ENCODE data around the gene GNG12.
A peak's percentile ranks its signal among the peaks of the same experiment; 100 is the strongest.
"Not testable (repeated sequence)": the region's sequence is repeated elsewhere in the genome, so short reads cannot be mapped to it uniquely, and the experiment has no call there.

GNG12 gene

GRCh38 chr1:67677930-67678329 is 155.3 kb downstream of the GNG12 start:
- no peak for DNase-seq

DNA sequence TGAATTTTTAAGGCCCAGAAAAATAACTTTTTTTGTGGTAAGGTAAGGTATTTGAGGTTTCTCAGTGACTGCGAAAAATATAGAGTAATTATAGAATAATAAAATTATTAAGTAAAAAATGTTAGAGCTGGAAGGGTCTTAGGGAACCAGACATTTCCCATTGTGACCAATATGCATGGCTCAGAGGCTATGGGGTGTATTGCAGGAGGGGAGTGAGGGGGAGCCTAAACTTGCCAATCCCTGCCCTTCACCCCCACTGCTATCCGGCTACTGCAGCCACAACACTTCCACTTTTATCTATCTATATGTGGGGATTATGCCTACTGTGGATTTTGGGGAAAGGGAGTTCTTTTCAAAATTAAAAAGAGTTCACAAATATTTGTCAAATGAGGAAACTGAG is 155.9 kb downstream of the GNG12 start:
- no peak for DNase-seq

DNA sequence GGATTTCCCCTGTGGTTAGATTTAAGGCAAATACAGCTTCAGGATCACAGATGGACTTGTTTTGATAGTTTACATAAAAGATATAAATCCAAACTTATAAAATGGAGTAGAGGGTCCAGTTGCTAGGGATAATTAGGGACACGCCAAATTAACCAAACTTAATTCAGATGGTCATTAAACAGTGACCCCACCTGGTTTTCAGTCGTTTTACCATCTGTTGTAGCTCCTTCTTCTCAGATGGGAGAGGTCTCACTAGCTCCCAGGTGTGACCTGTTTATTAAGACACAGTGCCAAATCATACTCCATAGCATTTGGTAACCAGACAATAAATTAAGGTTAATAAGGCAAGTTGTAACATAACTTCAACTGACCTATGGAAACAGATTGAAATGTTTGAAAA is 156.3 kb downstream of the GNG12 start:
- DNase-seq = no peak

GRCh38 chr1:67676287-67676686 is 157.0 kb downstream of the GNG12 start:
- DNase-seq = no peak

- DNase-seq = no peak
These were observed 157.5 kb downstream of the GNG12 start for GRCh38 chr1:67675800-67676199.

GRCh38 chr1:67674260-67675011 is 158.8 kb downstream of the GNG12 start:
- DNase-seq = peak in 3 of 4 experiments; percentile 8 to 41 (median 21)

GRCh38 chr1:67673468-67674201 is 159.6 kb downstream of the GNG12 start:
- no peak for DNase-seq

GRCh38 chr1:67672260-67672803 is 160.9 kb downstream of the GNG12 start:
- no peak for DNase-seq

GRCh38 chr1:67668660-67669059 is 164.6 kb downstream of the GNG12 start:
- DNase-seq = no peak

DNA sequence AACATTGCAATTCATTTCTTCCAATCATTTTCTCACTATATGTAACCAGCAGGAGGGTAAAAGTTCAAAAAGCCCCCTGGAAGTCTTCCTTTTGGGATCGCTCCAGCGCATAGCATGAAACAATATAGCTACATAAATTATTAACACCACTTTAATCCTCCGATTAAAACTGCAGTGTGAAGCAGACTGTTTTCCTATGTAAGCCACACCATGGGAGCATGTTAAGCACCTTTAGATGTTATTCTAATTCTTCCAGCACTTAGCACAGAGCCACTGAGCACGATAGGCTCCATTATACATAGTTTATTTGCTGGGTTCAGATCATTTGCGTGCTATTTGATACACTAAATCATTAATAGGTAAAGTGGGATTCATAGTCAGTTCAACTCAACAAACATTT is 166.6 kb downstream of the GNG12 start:
- DNase-seq = no peak

DNA sequence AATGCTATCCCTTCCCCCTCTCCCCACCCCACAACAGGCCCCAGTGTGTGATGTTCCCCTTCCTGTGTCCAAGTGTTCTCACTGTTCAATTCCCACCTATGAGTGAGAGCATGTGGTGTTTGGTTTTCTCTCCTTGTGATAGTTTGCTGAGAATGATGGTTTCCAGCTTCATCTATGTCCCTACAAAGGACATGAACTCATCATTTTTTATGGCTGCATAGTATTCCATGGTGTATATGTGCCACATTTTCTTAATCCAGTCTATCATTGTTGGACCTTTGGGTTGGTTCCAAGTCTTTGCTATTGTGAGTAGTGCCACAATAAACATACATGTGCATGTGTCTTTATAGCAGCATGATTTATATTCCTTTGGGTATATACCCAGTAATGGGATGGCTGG is 168.0 kb downstream of the GNG12 start:
- not testable (repeated sequence) for DNase-seq

- no peak for DNase-seq
These were observed 169.2 kb downstream of the GNG12 start for GRCh38 chr1:67664048-67664447.

DNA sequence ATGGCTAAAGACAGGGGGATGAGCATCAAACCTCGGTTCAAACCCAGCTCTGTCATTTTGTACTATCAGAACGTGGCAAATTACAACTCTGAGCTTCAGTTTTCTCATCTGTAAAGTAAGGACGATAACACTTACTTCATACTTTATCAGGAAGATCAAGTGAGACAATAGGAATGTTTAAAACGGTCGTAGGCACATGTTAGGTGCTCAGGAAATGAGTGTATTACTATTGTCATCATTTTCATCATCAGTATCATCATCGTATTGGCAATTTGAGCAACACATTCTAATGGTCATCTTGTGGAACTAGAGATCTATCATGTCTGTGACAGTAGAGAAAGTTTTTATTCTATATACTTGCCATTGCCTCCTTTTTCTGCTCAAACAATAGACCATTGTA is 170.4 kb downstream of the GNG12 start:
- DNase-seq = no peak

- DNase-seq = no peak
These were observed 174.0 kb downstream of the GNG12 start for GRCh38 chr1:67659229-67659628.

DNA sequence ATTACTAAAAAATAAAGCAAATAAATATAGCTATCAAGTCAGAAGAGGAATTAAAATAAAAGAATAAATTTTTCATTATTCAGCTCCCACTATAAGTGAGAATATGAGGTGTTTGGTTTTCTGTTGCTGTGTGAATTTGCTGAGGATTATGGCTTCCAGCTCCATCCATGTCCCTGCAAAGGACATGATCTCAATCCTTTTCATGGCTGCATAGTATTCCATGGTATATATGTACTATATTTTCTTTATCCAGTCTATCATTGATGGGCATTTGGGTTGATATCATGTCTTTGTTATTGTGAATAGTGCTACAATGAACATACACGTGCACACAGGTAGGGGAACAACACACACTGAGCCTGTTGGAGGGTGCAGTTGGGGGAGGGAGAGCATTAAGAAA is 176.1 kb downstream of the GNG12 start:
- DNase-seq = not testable (repeated sequence)

GRCh38 chr1:67655581-67655980 is 177.7 kb downstream of the GNG12 start:
- no peak for DNase-seq

DNA sequence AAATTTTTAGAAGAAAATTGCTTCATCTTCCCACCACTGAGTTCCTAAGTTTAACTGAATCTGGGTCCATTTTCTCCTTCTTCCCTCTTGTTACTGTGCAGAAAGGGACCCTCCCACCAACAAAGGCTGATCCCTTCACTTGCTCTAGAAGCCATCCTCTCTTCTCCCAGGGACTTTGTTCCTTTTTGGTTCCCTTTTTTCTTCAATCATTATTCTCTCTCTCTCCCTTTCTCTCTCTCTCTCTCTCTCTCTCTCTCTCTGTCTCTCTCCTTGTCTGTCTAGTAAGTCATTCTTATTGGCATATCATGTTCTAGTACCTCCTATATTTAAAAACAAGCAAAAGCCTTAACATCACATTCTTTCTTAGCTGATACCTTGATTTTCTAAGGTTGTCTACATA is 180.0 kb downstream of the GNG12 start:
- peak in 2 of 4 experiments; percentile 4 to 25 for DNase-seq

GRCh38 chr1:67652800-67653199 is 180.5 kb downstream of the GNG12 start:
- peak; percentile 41 to 81 (median 70) for DNase-seq

Data from suppressor macrophage (primary cell).